SH-SY5Y (cell line): ENCODE results near the gene TRIM62.

Source experiments
- GATA2 ChIP-seq: IDR thresholded peaks from 2 replicates; pipeline ENCODE4 v1.6.1; 2011; ENCODE audit warnings: mild to moderate bottlenecking, low read depth, low read length
- GATA3 ChIP-seq: IDR thresholded peaks from 2 replicates; pipeline ENCODE4 v1.6.1; 2011; ENCODE audit warnings: low read depth, mild to moderate bottlenecking, low read length, moderate library complexity

DNA sequence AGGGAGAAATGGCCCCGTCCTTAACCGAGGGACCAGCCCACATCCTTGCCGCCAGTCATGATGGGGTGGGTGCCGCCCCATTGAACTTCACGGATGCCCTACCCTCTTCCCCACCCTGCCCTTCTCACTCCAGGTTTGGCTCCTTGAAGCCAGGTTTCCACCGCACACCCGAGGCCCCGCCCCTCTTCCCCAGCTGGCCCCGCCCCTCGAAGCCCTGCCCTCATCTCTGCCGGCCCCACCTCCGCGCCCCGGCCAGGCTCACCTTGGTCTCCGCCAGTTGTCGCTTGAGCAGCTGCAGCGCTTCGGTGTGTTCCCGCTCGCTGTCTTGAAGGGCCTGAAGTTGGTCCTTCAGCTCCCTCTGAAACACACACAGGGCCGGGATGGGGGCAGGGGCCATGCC is 16.6 kb downstream of the TRIM62 start:
- TF ChIP-seq GATA2 (no peak), GATA3 (no peak)
